Epidermal melanocyte (primary cell): ENCODE measurements around the gene PDE4D.

Experiments used
- DNase-seq: peaks from one replicate; pipeline ENCODE4 v3.0.0; 2011; ENCODE audit warnings: low spot score; ENCODE audit not compliant: insufficient read length

The PDE4D gene

DNA sequence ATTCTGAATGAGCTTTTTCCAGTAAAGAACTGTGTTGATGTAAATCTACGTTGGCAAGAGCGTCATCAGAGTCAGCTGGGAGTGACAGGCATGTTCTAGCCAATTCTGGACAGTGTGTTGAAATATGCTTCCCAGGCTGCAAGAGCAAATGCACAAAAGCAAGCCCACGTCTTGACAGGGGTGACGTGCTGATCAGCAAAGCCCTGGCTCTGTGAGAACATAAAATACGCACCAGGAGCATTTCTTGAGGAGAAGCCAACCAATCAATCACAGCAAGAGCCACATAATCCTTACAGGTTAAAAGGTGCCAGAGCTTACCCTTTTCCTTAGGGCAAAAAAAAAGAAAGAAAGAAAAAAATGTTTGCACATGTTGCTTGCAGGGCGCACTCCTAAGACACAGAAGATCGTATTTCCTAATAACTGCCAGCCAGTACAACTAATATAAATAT is 148.1 kb downstream of the PDE4D start:
- DNase-seq = no peak

DNA sequence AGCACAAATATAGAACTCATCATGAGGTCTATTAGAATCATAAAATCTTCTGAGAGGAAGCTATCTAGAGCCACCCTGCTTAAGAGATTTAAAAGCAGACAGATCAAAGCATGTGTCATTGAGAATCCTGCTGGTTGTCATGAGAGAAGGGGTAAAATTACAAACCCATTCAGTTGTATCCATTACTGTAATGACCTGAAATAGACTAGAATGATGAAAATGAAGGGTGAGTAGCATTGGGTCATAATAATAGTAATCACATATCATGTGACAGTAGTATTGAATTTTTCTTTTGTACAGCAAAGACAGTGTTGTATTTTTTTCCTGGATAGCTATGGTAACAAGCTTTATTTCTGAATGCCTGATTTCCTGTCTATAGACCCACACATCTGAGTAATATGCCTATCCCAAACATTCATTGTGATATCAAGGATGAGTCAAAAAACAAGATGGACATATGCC is 149.0 kb downstream of the PDE4D start:
- DNase-seq = no peak

DNA sequence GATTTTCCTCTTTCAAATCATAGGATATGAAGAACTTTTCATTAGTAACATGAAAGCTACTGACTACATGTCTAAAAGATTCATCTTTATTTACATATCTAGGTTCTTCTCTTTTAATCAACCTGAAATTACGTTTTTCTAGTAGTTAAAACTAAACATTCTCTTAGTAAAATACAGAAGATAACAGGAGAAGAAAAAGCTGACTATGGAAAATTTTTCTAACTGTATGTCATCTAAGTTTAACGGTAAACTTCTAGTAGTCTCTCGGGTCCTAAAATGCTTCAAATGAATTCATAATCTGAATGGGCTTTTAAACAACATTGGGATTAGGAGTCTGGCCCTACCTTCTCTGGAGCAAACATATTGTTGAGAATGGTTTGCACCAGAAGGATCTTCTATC is 151.9 kb downstream of the PDE4D start:
- DNase-seq = no peak

DNA sequence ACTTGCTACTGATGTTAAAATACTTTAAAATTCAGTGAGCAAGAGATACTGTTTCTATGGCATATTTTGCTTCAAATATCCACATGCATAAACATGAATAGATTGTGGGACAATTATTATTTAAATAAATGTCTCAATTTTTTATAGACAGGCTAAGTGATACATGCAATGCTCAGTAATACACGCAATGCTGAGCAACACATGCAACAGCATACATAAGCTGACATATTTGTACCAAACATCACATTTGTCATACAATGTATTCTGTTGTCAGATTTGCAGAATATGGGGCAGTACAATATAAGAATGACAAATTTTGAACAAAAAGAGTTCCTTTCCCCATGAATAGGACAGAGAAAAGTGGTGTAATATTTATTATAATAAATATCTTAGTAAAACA is 155.5 kb downstream of the PDE4D start:
- no peak for DNase-seq

DNA sequence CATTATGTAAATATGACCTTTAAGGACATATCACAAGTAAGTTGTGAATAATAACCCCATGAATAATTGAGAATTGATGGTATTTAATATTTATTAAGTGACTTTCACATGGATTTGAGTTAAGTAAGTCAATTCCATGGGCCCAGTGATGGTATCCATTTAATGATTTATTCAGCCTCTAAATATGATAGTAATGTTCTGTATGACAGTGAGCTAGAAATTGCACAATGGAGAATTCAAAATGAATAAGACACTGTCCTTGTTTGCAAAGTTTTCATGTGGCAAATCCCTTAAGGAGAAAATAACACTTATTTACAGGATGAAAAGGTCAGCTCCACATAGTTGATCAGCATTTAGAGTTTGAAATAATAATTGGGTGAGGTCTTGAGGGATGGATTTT is 160.7 kb downstream of the PDE4D start:
- DNase-seq = no peak

DNA sequence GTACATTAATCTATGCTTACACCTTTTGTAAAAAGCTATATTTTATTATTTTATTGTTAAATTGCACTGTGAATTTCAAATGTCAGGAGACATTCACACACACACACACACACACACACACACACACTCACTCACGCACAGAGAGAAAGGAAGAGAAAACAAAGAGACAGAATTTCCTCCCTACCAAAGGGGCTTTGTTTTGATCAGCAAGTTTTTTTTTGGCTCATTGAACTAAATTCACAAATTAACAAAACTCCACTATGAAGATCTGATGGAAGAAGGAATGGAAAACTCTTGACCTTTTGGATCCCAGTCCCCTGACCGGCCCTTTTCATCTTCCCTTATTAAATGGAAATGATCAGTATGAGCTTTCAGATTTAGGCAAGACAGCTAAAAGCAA is 161.2 kb downstream of the PDE4D start:
- no peak for DNase-seq

DNA sequence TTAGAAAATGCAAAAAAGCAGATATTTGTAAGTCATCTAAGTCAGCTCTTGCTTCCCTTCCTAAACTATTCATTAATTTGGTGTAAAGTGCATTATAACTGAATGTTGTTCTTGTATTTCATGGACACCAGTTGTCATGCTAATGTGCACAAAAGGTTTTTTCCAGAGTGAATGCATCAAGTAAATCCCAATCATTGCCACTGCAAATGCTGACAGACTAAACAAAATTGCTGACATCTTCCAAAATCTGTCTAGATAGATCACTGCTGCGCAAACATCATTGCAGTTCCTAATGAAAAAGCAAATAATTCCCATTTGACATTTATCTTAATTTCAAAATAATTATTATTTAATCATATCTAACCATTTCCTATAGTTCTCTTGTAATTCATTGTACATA is 161.7 kb downstream of the PDE4D start:
- DNase-seq = no peak

DNA sequence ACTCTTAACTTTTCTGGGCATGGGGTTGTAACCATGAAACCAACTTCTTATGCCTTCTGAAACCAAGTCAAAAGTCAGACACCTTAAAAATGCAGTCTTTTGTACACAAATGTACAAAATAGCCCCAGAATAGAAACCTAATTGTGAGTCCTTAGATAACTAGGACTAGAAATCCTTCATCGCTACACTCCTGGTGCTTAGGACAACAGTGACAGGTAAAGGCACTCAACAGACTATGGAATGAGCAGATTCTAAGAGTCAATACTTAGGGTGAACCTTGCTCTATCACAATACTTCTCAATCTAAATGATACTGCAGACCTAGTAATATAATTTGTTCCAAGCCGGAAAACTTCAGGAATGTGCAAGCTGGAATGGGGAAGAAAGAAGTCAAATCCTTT is 163.7 kb downstream of the PDE4D start:
- no peak for DNase-seq

DNA sequence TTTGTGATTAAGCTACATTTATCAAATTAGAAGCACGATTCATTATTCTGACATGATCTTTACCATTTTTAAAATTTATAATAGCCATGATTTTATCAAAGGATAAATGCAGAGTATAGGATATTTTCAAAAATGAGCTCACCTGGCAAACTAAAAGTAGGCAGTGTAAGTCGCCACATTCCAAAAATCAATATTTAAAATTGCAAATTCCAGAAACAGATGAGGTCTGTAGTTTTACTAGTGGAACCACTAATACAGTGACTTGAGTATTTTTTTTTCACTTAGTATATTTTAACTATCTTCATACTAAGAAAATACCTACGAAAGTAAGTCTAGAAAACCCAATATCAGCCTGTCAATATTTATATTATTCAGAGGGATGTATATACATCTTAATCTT is 164.2 kb downstream of the PDE4D start:
- no peak for DNase-seq

DNA sequence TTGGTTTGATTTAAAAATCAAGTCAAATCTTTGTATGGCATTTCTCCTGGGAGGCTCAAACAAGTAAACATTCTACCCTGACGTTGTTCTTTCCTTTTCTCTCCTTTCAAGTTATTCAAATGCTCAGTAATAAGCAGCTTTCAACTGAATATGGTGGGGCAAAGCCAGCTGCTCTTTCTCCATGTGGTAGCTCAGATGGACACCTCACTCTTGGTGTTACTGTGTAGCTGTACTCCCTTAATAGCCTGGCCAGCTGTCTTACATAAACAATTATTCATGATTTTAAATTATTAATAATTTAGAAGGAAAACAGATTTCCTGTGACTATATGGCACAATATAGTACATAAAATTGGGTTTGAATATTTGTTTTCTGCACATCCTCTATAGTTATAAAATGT is 165.2 kb downstream of the PDE4D start:
- no peak for DNase-seq

DNA sequence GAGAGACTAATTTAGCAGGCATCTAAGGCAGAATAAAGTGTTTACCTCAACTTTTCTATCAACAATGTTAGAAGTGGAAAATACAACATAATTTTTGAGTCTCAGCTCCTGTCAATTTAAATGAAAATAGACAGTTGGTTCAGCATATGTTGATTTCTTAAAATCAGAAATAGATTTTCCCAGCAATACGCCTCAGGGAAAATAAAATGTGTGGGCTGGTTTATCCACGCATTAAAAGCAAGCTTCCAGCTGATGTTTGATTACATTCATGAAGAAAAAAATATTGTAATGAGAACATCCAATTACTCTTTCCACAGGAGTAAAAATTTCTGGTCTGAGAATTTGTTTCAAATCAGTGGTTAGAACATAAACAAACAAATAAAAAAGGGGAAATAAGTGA is 166.3 kb downstream of the PDE4D start:
- DNase-seq = no peak

DNA sequence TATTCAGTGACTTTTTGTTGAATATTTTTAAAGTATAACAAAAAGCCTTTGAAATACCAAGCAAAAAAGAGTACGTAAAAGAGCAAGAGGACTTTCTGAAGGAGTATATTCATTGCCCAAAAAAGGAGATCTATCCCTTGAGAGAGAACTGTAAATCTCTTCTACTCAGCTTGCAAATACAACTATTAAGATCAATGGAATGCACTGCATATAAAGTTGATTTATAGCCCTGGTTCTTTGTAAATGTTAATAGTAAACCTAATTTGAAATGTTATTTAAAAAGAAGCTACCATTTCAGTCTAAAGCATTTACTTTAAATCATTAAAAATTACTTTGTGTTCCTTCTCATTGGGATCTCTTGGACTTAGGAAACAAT is 168.1 kb downstream of the PDE4D start:
- DNase-seq = no peak

DNA sequence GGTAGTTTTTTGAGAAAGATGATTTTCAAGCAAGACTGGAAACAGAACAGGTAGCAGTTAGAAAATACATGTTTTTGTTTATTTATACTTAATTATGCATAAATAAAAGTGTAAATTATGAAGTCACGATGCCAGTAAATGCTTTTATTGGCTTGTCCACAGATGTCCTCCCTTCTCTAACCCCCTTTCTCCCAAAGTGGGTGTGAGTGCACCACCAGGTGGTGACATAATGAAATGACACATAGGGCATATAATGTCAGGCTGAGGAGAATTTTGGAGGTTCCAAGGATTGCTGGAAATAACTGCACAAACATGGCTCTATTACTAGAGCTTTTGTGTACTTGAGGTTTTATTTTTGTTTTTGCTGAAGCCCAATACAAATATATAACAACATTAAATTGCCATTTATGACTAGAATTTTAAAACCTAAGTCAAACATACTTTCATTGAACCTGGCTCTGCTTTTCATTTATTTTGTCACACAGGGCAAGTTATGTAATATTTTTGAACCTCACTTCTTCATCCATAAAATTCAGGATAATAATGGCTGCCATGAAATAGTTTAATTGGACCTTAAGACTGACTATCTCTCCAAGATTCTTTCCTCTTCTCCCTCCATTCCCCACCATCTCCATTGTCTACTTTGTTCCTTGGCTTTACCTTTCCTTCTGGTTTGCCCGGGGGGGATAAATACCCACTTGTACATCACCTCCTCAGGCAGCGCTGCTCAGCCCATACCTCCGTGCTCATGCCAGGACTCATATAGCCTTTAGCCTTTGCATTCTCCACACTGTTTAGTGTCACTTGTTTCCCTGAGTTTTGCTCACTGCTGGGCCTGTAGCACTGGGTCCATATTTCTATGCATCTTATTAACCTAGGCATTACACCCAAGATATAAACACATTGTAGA is 168.8 kb downstream of the PDE4D start:
- no peak for DNase-seq

DNA sequence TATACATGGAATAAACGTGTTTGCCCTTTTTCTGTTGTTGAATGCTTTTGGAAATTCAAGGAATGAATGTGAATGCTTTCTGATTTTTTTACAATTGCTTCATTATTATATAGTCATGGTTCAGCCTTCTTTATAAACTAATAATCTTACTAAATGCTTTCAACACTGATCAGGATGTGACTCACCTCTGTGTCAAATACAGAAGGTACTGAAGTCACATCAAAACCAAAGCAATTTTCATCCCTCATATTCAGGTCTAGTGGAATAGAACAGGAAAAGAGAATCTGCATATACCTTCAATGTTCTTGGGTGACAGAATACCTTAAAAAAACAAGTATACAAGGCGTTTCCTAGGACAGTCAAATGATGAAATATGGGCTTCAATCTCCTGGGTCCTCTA is 170.7 kb downstream of the PDE4D start:
- DNase-seq = no peak

DNA sequence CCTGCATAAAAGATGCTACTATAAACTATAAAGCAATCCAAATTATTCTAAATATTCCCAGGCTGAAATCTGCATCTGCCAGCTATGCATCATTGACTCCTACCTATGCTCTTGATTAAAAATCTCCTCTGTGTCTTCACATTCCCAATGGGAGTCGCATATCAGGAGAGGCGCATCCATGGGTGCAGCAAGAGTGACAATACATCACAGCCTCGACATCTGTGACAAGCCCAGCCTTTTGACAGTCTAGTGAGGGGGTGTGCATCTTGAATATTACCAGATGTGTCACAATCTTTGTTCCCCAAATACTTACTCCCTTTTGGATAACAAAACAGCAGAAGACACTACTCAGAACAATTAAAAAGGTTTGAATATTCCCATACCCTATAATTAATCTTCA is 171.8 kb downstream of the PDE4D start:
- no peak for DNase-seq

DNA sequence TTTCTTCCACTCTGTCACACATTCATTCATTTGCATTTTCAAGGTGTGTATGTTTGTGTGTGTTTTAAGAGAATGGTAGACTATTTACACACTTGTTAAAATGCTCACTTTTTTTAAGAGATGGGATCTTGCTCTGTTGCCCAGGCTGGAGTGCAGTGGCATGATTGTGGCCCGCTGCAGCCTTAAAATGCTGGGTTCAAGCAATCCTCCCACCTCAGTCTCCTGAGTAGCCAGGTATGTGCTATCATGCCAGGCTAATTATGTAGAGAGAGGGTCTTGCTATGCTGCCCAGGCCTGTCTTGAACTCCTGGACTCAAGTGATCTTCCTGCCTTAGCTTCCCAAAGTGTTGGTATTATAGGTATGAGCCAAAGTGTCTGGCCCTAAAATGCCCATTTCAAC is 173.5 kb downstream of the PDE4D start:
- no peak for DNase-seq

DNA sequence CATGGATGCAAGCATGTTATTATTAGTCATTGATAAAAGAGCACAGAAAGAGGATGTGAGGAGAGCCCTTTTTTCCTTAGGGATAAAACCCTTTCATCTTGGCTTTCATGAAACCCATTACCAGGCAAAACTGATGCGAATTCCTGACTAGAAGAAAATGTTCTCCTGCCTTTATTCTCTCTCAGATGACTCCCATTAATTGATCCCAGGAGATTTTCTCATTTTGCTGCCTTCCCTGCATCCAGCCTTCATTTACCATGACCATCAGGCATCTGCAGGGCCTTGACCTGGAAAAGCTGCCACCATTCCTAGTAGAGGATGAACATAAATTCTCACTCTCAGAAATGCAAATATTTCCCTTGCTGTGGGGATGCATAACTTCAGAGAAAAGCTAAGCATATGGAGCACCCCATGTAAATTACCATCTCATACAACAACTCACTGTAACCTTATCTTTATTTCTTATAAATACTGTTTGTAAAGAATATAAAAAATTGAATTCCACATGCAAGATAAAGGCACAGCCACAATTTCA is 176.5 kb downstream of the PDE4D start:
- DNase-seq = no peak

DNA sequence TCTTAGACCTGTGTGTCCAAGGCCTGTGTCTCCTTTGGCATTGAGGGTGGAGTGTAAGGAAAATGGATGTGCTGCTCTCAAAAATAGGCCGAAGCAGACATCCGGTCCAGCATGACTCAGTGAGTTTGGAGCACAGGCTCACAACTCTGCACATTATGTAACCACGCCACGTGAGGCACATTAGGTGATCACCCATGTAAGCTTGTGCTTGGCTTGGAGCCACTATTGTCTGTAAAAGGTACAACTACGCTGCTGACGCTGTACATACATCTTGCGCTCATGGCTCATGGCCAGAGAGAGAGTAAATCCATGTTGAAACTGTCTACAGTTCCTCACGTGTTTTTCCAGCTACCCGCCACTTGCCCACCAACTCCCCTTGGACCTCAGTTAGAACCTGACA is 177.5 kb downstream of the PDE4D start:
- no peak for DNase-seq

DNA sequence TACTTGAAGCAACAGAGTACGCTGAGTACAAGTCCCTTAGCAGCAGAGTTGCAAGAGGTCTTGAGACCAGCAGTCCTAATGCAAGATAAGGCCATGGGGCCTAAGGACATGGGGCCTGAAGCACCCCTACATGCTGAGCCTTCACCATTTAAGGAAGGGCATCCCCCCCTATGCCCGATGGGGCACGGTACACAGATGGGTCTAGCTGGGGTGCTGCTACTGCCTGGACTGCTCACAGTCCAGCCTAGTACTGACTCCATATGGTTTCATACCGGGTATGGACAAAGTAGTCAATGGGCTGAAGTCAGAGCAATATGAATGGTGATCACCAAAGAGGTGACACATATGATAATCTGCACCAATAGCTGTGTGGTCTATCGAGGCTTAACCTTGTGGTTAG is 178.3 kb downstream of the PDE4D start:
- no peak for DNase-seq

DNA sequence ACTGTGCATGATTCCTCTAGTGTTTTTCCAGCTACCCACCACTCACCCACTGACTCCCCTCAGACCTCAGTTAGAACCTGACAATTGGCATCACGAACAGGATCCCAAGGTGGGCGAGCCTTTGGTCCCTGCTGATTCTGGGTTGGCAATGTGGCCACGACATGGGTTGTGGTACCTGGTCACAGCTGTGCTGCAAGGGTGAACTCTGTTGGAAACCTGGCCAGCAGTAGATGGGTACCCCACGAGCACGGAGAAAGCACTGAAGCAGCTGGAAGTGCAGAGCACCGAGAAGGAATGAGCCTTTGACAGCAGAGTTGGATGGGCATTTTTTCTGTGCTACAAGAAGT is 180.1 kb downstream of the PDE4D start:
- no peak for DNase-seq

DNA sequence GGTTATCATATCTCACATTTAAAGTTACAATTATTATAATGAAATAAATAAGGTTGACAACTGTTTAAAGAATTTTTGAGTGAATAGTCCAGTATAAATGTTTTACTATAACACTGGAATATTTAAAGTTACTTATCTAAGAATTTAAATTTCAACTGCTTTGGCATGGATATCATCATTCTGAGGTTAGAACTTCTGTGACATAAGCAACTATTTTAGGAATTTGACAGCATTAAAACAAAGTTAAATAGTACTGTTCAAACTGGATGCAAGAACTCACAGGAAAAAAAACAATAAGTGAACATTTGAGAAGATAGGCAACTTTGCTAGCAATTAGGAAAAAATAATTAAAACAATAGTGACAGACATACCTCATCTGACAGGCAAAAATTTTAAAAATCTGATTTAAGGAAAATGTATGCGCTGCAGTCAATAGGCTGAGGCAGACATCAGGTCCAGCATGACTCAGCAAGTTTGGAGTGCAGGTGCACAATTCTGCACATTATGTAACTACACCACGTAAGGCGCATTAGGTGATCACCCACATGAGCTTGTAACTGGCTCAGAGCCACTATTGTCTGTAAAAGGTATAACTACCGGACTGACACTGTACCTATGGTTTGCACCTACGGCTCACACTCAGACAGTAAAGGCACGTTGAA is 180.6 kb downstream of the PDE4D start:
- no peak for DNase-seq

DNA sequence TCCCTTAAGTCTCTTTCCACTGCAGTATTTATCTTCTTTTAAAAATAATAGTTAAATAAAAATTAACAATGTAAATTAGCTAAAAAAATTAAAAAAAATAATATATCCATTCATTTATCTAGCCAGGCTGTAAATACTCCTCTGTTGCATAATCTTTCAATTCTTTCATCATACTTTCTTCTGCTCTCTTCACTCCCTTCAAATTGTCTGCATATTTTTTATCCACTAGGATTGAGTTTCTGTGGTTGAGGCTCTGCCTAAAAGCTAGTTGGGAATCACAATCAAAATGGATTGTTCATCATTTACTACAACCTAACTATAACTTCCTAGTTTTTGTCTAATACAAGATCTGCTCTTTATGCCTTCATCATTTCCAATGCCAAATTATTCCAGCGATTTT is 182.2 kb downstream of the PDE4D start:
- DNase-seq = no peak

DNA sequence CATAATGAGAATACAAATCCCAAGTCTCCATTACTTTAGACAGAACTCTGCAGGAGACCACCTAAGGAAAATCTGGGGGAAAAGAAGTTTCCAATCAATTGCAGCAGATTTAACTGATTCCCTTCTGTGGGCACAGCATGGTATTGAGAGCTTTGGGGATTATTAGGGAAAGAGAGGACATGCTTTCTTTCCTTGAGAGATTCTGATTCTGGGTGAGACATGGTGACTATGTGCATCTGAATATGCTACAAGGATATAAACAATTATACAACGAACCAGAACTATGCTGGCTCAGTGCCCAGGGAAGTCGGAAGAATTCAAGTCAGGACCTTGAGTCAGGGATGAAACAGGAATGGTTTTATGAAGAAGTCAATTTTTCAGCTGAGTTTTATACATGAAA is 183.7 kb downstream of the PDE4D start:
- no peak for DNase-seq
